NT2/D1 (cell line): Measurements from ENCODE around the gene NABP2.

Experiments used
- DNase-seq: peaks from one replicate; pipeline ENCODE4 v3.0.0-alpha.2; 2011; ENCODE audit warnings: low read depth, low spot score
- H3K27me3 ChIP-seq: 2 replicates; pipeline ENCODE4 v1.6.0; 2011; ENCODE audit warnings: mild to moderate bottlenecking; ENCODE audit not compliant: insufficient read length, insufficient read depth
- H3K36me3 ChIP-seq: 2 replicates; pipeline ENCODE4 v1.6.1; 2011; ENCODE audit warnings: mild to moderate bottlenecking, low read length, mixed read lengths; ENCODE audit not compliant: insufficient read depth, insufficient read length
- H3K4me1 ChIP-seq: 2 replicates; pipeline ENCODE4 v1.5.1; 2011; ENCODE audit not compliant: insufficient read depth, insufficient read length
- H3K4me3 ChIP-seq: 2 replicates; pipeline ENCODE4 v1.5.1; 2011; ENCODE audit warnings: low read depth; ENCODE audit not compliant: insufficient read length
- H3K9ac ChIP-seq: 2 replicates; pipeline ENCODE4 v1.6.0; 2011; ENCODE audit warnings: low read depth; ENCODE audit not compliant: insufficient read length
- H3K9me3 ChIP-seq: 2 replicates; pipeline ENCODE4 v1.5.1; 2011; ENCODE audit warnings: mild to moderate bottlenecking, low read length; ENCODE audit not compliant: insufficient read depth
- SUZ12 ChIP-seq: IDR thresholded peaks from 2 replicates; pipeline ENCODE4 v1.6.1; 2011; ENCODE audit not compliant: insufficient read length, insufficient read depth; ENCODE audit errors: extremely low read depth
- YY1 ChIP-seq: IDR thresholded peaks from 2 replicates; pipeline ENCODE4 v1.6.1; 2011; ENCODE audit not compliant: insufficient read length, insufficient read depth
- ZNF274 ChIP-seq: IDR thresholded peaks from 2 replicates; pipeline ENCODE4 v1.6.1; 2011; ENCODE audit warnings: mild to moderate bottlenecking, low read depth, low read length

The NABP2 gene

DNA sequence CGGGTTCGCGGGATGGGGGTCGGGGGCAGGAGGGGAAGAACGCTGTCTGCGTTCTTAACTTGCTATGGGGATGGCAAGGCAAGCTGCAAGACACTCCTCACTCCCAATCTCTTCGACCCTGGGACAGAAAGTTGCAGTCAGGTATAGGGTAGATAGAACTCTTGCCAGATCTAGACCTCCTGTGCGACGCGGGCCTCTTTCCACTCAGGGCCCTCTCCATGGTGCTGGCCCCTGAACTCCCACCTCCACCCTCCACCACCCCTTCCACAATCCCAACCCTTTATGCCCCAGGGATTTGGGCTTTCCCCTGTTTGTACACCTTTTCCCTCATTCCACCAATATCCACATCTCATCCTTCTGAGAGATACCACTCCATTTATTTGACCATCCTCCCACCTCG, 812 bp downstream of the NABP2 start:
- peak overlapping the region; percentile 58 for H3K4me3 ChIP-seq
- H3K4me1 ChIP-seq = no peaks in the 10 kb centered on the region
- DNase-seq = no peak
- peak overlapping the region; percentile 75 for H3K9ac ChIP-seq
- H3K9me3 ChIP-seq = peaks cover 7% of the 10 kb centered on the region; the same call in 1 of the 2 replicates
- H3K27me3 ChIP-seq = no peaks in the 10 kb centered on the region
- TF ChIP-seq ZNF274 = no peak
- TF ChIP-seq YY1 = no peak
- H3K36me3 ChIP-seq = peaks cover 7% of the 10 kb centered on the region

DNA sequence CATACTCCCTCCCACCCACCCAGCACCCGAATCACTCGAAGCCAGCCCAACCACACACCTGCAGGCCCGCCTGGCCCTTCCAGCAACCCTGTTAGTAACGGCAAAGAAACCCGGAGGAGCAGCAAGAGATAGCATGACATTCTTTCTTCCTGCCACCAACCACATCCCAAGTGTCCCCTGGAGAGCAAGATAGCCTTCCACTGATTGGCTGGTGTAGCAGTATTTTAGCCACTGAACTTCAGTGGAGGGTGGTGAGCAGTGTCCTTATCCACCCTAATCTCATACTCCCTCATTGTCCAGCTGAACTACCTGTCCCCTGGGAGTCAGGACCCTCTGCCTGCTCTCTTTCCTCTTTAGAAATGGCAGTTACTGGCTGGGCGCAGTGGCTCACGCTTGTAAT, 4.9 kb downstream of the NABP2 start:
- Histone ChIP-seq H3K27me3 (no peaks in the 10 kb centered on the region), H3K9ac (no peak overlapping the region), H3K9me3 (no peaks in the 10 kb centered on the region), H3K4me3 (no peak overlapping the region), H3K4me1 (peaks cover 6% of the 10 kb centered on the region), H3K36me3 (peaks cover 7% of the 10 kb centered on the region)
- no peak for DNase-seq
- TF ChIP-seq ZNF274 = no peak
- TF ChIP-seq YY1 = no peak
- no peak for TF ChIP-seq SUZ12

DNA sequence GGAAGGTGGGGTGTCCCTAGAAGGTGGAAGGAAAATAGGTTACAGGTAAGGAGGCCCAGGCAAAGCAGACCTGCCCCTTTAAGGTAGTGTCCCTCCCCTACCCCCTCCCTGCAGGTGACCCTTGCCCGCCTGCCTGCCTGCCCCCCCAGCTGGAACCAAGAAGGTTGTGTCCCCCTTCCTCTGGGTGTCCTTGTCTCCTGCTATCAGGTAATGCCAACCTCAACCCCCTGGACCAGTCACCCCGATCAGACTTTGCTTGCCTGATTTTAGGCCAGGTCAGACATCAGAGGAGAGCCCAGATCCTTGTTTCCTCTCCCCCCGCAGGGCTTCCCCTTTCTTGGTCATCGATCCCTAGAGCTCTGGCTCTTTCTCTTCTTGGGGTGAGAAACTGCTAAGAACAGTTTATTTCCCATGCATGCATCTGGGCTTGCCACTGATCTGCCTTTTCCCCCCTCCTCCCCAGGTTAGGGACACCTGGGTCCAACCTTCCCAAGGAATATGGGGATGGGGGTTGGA, 5.8 kb downstream of the NABP2 start, which contains the start of gene SLC39A5:
Gene SLC39A5, plus strand, starts transcription at position 136 of the 516 bp plus-strand sequence. CDS start 1,224 bp downstream, outside the sequence.
- Histone ChIP-seq H3K27me3 (no peaks in the 10 kb centered on the region), H3K9me3 (no peaks in the 10 kb centered on the region), H3K4me3 (no peak within 1 kb of the TSS), H3K36me3 (peaks cover 7% of the 10 kb centered on the region), H3K9ac (no peak within 1 kb of the TSS), H3K4me1 (peaks cover 6% of the 10 kb centered on the region)
- no peak for DNase-seq
- TF ChIP-seq SUZ12 (no peak), ZNF274 (no peak), YY1 (no peak)

DNA sequence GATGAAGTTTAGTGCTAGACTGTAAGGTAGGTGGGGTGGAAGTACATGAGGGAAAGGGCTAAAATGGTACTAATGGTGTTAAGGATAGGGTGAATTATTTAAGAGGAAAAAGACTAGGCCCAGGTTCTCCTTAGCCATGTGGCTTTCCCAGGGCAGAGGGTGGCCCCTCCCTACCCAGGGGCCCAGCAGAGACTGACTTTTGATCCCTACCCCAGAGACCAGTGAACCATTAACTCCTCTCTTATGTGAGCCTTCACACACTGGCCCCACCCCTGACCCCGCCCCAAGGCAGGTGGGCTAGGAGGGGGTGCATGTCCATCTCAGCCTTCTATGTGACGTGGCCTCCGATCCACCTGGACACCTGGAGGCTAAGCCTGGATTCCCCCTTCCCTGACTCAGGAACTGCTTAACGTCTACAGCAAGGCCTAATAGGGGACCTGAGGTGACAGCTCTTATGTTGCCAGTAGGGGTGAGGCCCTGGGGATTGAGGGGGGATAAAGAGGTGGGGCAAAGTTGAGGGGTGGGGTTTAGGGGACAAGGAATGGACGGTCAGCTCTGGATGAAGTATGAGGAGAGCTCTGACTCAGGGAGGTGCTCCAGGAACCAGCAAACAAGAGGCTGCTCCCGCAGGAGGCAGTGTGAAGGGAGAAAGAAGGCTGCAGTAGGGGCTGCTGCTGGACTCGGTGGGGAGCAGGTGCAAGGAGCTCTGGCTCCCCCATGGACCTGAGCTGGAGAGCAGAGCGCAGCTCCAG, 6.5 kb downstream of the NABP2 start:
- Histone ChIP-seq H3K27me3 (no peaks in the 10 kb centered on the region), H3K4me1 (peaks cover 6% of the 10 kb centered on the region), H3K36me3 (peaks cover 7% of the 10 kb centered on the region), H3K4me3 (no peak overlapping the region), H3K9ac (no peak overlapping the region), H3K9me3 (no peaks in the 10 kb centered on the region)
- TF ChIP-seq YY1 (no peak), SUZ12 (no peak), ZNF274 (no peak)
- DNase-seq = no peak

DNA sequence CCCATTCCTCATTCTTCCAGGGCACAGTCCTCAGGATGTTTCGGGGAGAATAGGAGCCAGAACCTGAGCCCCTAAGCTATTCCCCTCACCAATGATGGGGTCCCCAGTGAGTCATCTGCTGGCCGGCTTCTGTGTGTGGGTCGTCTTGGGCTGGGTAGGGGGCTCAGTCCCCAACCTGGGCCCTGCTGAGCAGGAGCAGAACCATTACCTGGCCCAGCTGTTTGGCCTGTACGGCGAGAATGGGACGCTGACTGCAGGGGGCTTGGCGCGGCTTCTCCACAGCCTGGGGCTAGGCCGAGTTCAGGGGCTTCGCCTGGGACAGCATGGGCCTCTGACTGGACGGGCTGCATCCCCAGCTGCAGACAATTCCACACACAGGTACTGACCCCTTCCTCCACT, 7.0 kb downstream of the NABP2 start:
- Histone ChIP-seq H3K4me3 (no peak overlapping the region), H3K9ac (no peak overlapping the region), H3K27me3 (no peaks in the 10 kb centered on the region), H3K36me3 (peaks cover 8% of the 10 kb centered on the region), H3K9me3 (no peaks in the 10 kb centered on the region), H3K4me1 (peaks cover 6% of the 10 kb centered on the region)
- TF ChIP-seq YY1 (no peak), ZNF274 (no peak), SUZ12 (no peak)
- no peak for DNase-seq

DNA sequence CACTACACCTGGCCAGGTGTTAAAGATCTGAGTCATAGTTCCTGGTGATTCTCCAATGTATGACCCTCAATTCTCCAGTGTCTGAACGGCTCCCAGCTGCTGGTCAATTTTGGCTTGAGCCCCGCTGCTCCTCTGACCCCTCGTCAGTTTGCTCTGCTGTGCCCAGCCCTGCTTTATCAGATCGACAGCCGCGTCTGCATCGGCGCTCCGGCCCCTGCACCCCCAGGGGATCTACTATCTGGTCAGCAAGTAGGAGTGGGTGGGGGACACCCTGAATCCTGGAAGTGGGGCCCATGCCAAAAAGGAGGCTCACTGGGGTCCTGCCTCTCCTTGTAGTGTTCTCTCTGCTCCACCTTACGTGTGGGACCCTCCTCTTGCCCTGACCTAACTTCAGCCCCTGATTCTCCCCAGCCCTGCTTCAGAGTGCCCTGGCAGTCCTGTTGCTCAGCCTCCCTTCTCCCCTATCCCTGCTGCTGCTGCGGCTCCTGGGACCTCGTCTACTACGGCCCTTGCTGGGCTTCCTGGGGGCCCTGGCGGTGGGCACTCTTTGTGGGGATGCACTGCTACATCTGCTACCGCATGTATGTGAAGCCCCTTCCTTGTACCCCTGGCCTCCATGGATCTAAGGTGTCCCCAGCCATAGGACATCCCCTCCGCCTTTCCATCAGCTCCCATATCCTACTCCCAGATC, 10.7 kb downstream of the NABP2 start:
- Histone ChIP-seq H3K4me1 (peaks cover 10% of the 10 kb centered on the region), H3K4me3 (no peak overlapping the region), H3K9ac (no peak overlapping the region), H3K27me3 (no peaks in the 10 kb centered on the region), H3K36me3 (peaks cover 40% of the 10 kb centered on the region), H3K9me3 (no peaks in the 10 kb centered on the region)
- TF ChIP-seq ZNF274 = no peak
- no peak for TF ChIP-seq YY1
- no peak for TF ChIP-seq SUZ12
- DNase-seq = no peak

DNA sequence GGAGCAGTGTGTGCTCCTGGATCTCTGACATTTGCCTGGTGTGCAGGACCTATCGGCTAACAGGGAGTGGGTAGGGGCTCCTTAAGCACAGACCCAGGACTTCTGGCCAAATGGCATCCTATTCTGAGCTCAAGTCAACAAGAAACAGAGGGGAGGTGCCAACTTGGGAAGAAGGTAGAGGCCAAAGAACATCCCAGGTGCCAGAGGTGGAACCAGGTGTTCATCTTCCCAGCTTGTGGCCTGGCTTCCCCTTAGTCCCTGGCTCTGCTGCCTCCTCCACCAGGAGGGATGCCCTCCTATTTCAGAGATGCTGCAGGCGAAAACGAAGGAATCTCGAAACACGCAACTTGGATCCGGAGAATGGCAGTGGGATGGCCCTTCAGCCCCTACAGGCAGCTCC, 11.9 kb downstream of the NABP2 start:
- H3K36me3 ChIP-seq = peaks cover 50% of the 10 kb centered on the region
- peaks cover 5% of the 10 kb centered on the region for H3K4me1 ChIP-seq
- H3K27me3 ChIP-seq = no peaks in the 10 kb centered on the region
- no peak overlapping the region for H3K4me3 ChIP-seq
- no peak for DNase-seq
- H3K9ac ChIP-seq = no peak overlapping the region
- peaks cover under 1% of the 10 kb centered on the region; the same call in 1 of the 2 replicates for H3K9me3 ChIP-seq
- TF ChIP-seq SUZ12 = no peak
- no peak for TF ChIP-seq ZNF274
- no peak for TF ChIP-seq YY1
